OCI-LY1 (cell line): ENCODE data around the gene SPATS2L.

ENCODE experiments used
- H2AFZ ChIP-seq: fragments of 200-600 bp; sonication (generic), shearing (Covaris generic); 2 replicates; pipeline ENCODE4 v1.6.0; 2014; ENCODE audit warnings: antibody characterized with exemption, mild to moderate bottlenecking, low read length
- H3F3A ChIP-seq: fragments of 200-600 bp; sonication (generic), shearing (Covaris generic); 2 replicates; pipeline ENCODE4 v1.6.0; 2014; ENCODE audit warnings: mild to moderate bottlenecking, antibody characterized with exemption, low read length, moderate library complexity; ENCODE audit not compliant: insufficient read depth
- H3K27ac ChIP-seq: fragments of 200-600 bp; sonication (generic); 2 replicates; pipeline ENCODE4 v1.5.1; 2014; ENCODE audit warnings: low read length, mixed run types, mild to moderate bottlenecking, low read depth; ENCODE audit not compliant: poor library complexity, severe bottlenecking
- H3K27me3 ChIP-seq: fragments of 200-600 bp; sonication (generic); 2 replicates; pipeline ENCODE4 v1.6.0; 2014; ENCODE audit warnings: antibody characterized with exemption, mild to moderate bottlenecking, low read length, moderate library complexity; ENCODE audit not compliant: insufficient read depth
- H3K36me3 ChIP-seq: fragments of 200-600 bp; sonication (generic); 2 replicates; pipeline ENCODE4 v1.6.1; 2014; ENCODE audit warnings: mild to moderate bottlenecking, antibody characterized with exemption, low read length, moderate library complexity, mixed read lengths; ENCODE audit not compliant: insufficient read depth
- H3K4me1 ChIP-seq: fragments of 200-600 bp; sonication (generic); 2 replicates; pipeline ENCODE4 v1.5.1; 2014; ENCODE audit warnings: mild to moderate bottlenecking, low read length, moderate library complexity; ENCODE audit not compliant: insufficient read depth, severe bottlenecking
- H3K4me2 ChIP-seq: fragments of 200-600 bp; sonication (generic), shearing (Covaris generic); 2 replicates; pipeline ENCODE4 v1.6.1; 2014; ENCODE audit warnings: low read length
- H3K4me3 ChIP-seq: fragments of 200-600 bp; sonication (generic); 2 replicates; pipeline ENCODE4 v1.5.1; 2014; ENCODE audit warnings: low read length, low read depth, mild to moderate bottlenecking, mixed read lengths; ENCODE audit not compliant: poor library complexity, severe bottlenecking
- H3K79me2 ChIP-seq: fragments of 200-600 bp; shearing (Covaris generic); 2 replicates; pipeline ENCODE4 v1.6.1; 2016; ENCODE audit warnings: mixed run types, low read length, mixed read lengths; ENCODE audit not compliant: insufficient read depth
- H3K9ac ChIP-seq: fragments of 200-600 bp; sonication (generic), shearing (Covaris generic); 2 replicates; pipeline ENCODE4 v1.6.1; 2014; ENCODE audit warnings: mild to moderate bottlenecking, low read length, mixed read lengths
- H3K9me2 ChIP-seq: fragments of 200-600 bp; sonication (generic), shearing (Covaris generic); 2 replicates; pipeline ENCODE4 v1.6.1; 2014; ENCODE audit warnings: low read depth, mild to moderate bottlenecking, low read length, mixed read lengths
- H3K9me3 ChIP-seq: fragments of 200-600 bp; shearing (Covaris generic); 2 replicates; pipeline ENCODE4 v1.6.1; 2014; ENCODE audit warnings: low read length, mixed read lengths
- H4K20me1 ChIP-seq: fragments of 200-600 bp; sonication (generic), shearing (Covaris generic); 2 replicates; pipeline ENCODE4 v1.6.0; 2016; ENCODE audit warnings: mild to moderate bottlenecking, low read length; ENCODE audit not compliant: insufficient read depth
- CTCF ChIP-seq: fragments of 200-600 bp; sonication (generic), shearing (Covaris generic); IDR thresholded peaks from 2 replicates; pipeline ENCODE4 v1.5.1; 2017; ENCODE audit warnings: mild to moderate bottlenecking, antibody characterized with exemption, low read length, moderate library complexity, mixed read lengths
- EZH2 ChIP-seq: fragments of 200-600 bp; sonication (generic), shearing (Covaris generic); IDR thresholded peaks from 2 replicates; pipeline ENCODE4 v1.8.0; 2017; ENCODE audit warnings: borderline replicate concordance, mixed run types, mild to moderate bottlenecking, antibody characterized with exemption, low read length, moderate library complexity, mixed read lengths

Gene SPATS2L

GRCh38 chr2:200438846-200439245, 132.4 kb downstream of the SPATS2L start:
- Histone ChIP-seq H4K20me1 (no peaks in the 10 kb centered on the region), H3K27ac (no peak overlapping the region), H3K9me2 (no peaks in the 10 kb centered on the region), H3K36me3 (no peaks in the 10 kb centered on the region; the same call in 1 of the 2 replicates), H2AFZ (no peak overlapping the region), H3K79me2 (no peaks in the 10 kb centered on the region), H3K9me3 (no peaks in the 10 kb centered on the region), H3K27me3 (no peaks in the 10 kb centered on the region), H3K9ac (no peak overlapping the region), H3K4me1 (no peaks in the 10 kb centered on the region), H3F3A (no peaks in the 10 kb centered on the region), H3K4me3 (no peak overlapping the region), H3K4me2 (no peak overlapping the region)
- TF ChIP-seq EZH2 (no peak), CTCF (no peak)

- Histone ChIP-seq H3K36me3 (no peaks in the 10 kb centered on the region; the same call in 1 of the 2 replicates), H3K27ac (no peak overlapping the region)
These were observed 133.5 kb downstream of the SPATS2L start for GRCh38 chr2:200439981-200440380.

GRCh38 chr2:200442471-200442870, 136.0 kb downstream of the SPATS2L start:
- no peaks in the 10 kb centered on the region for H3K9me3 ChIP-seq
- no peak overlapping the region for H3K9ac ChIP-seq
- H3K36me3 ChIP-seq: no peaks in the 10 kb centered on the region
- H3K4me3 ChIP-seq: no peak overlapping the region
- H3K9me2 ChIP-seq: no peaks in the 10 kb centered on the region
- peaks cover 13% of the 10 kb centered on the region for H3K4me1 ChIP-seq
- H4K20me1 ChIP-seq: no peaks in the 10 kb centered on the region
- no peak overlapping the region for H3K27ac ChIP-seq
- H3K4me2 ChIP-seq: no peak overlapping the region
- H3K27me3 ChIP-seq: no peaks in the 10 kb centered on the region
- TF ChIP-seq EZH2: no peak
- no peak for TF ChIP-seq CTCF
- H3F3A ChIP-seq: no peaks in the 10 kb centered on the region
- H3K79me2 ChIP-seq: no peaks in the 10 kb centered on the region
- no peak overlapping the region for H2AFZ ChIP-seq

More at GRCh38 chr2:200439981-200440380, 133.5 kb downstream of the SPATS2L start:
- TF ChIP-seq EZH2: no peak
- no peak for TF ChIP-seq CTCF
- H3K4me3 ChIP-seq: no peak overlapping the region
- H3K9me3 ChIP-seq: no peaks in the 10 kb centered on the region
- no peaks in the 10 kb centered on the region for H3F3A ChIP-seq
- H3K9me2 ChIP-seq: no peaks in the 10 kb centered on the region
- H3K4me2 ChIP-seq: no peak overlapping the region
- H4K20me1 ChIP-seq: no peaks in the 10 kb centered on the region
- H3K9ac ChIP-seq: no peak overlapping the region
- H2AFZ ChIP-seq: no peak overlapping the region
- no peaks in the 10 kb centered on the region for H3K4me1 ChIP-seq
- H3K79me2 ChIP-seq: no peaks in the 10 kb centered on the region
- H3K27me3 ChIP-seq: no peaks in the 10 kb centered on the region
